Esophagus muscularis mucosa (tissue), 4 donors: ENCODE results near the gene MISP. TPM values are rescaled to one million over a fixed set of nuclear protein-coding genes. Genes with fewer than 3 reads are reported as not detected.
A peak's percentile ranks its signal among the peaks of the same experiment; 100 is the strongest.

ENCODE experiments used
- DNase-seq: peaks from one replicate; pipeline ENCODE4 v3.0.0-alpha.2; 2017; ENCODE audit errors: extremely low spot score
- H3K27ac ChIP-seq, 4 donors: fragments of 200-600 bp; sonication (generic); replicated peaks in 1 of 4; 1 replicate in 3 of 4; 2 replicates in 1 of 4; pipeline ENCODE4 v1.5.1; 2016 to 2019; ENCODE audit warnings: mild to moderate bottlenecking in 1 of 4
- H3K27me3 ChIP-seq, 4 donors: fragments of 200-600 bp; sonication (generic); one replicate each; pipeline versions ENCODE4 v1.5.1 to v1.6.0; 2016 to 2019
- H3K36me3 ChIP-seq, 4 donors: fragments of 200-600 bp; sonication (generic); one replicate each; pipeline ENCODE4 v1.5.1; 2016 to 2019
- H3K4me1 ChIP-seq, 4 donors: fragments of 200-600 bp; sonication (generic); one replicate each; pipeline ENCODE4 v1.5.1; 2016 to 2019
- H3K4me3 ChIP-seq, 4 donors: fragments of 200-600 bp; sonication (generic); 1 replicate in 2 of 4; 2 replicates in 2 of 4; pipeline ENCODE4 v1.5.1; 2016 to 2019; ENCODE audit warnings: mild to moderate bottlenecking in 4 of 4, moderate library complexity in 1 of 4
- H3K9me3 ChIP-seq, 4 donors: fragments of 200-600 bp; sonication (generic); 1 replicate in 3 of 4; 2 replicates in 1 of 4; pipeline ENCODE4 v1.5.1; 2016 to 2019
- CTCF ChIP-seq, 3 experiments: fragments of 200-600 bp in 2 of 3; fragments of 450-650 bp in 1 of 3; sonication (generic) in 2 of 3; IDR thresholded peaks; one replicate each; pipeline ENCODE4 v1.5.1; 2017 to 2019; ENCODE audit warnings: antibody characterized with exemption in 3 of 3, mild to moderate bottlenecking in 2 of 3, moderate library complexity in 1 of 3
- EP300 ChIP-seq: sonication (generic); formaldehyde crosslinking; IDR thresholded peaks from one replicate; pipeline ENCODE4 v1.6.1; 2017; ENCODE audit warnings: antibody characterized with exemption
- POLR2A ChIP-seq: fragments of 450-650 bp; IDR thresholded peaks from one replicate; pipeline ENCODE4 v1.6.1; 2017; ENCODE audit warnings: antibody characterized with exemption, moderate library complexity, mild to moderate bottlenecking, low read depth
- POLR2AphosphoS5 ChIP-seq, 2 donors: sonication (generic); formaldehyde crosslinking; IDR thresholded peaks; one replicate each; pipeline ENCODE4 v1.6.1; 2017; ENCODE audit warnings: antibody characterized with exemption in 2 of 2
- WGBS: methylation state at CpG from one replicate; pipeline ENCODE4 v1.1.5; 2018; 5-methylcytosine and 5-hydroxymethylcytosine counted together
- intact Hi-C: fragments of 100-400 bp; cut with DNase I; formaldehyde crosslinking; loops from one replicate; pipeline ENCODE4 v1.15.1; 2023
- total RNA-seq, 4 donors: library from RNA; depleted of rRNA; stranded (reverse); fragments of >200 nt; gene quantifications; one replicate each; pipeline versions ENCODE4 v1.1.0 to v1.2.1, GENCODE V29; 2016

Gene MISP
- total RNA-seq, 4 donors from 2014 or later: 2.0 TPM; not detected in 3

- 73% methylated on average over 30 of the region's 30 CpGs for WGBS
- H3K4me3 ChIP-seq: peak overlapping the region in 2 of 4 donors; percentile 17 to 18
- H3K27me3 ChIP-seq: peaks cover 0 to 21% (median 0%) of the 10 kb centered on the region in 4 donors
- no peaks in the 10 kb centered on the region for H3K9me3 ChIP-seq
- H3K27ac ChIP-seq: peak overlapping the region; percentile 6 to 61 (median 51)
- intact Hi-C loops: no loop called here
- H3K4me1 ChIP-seq: peaks cover 7 to 34% (median 16%) of the 10 kb centered on the region in 4 donors
- TF ChIP-seq EP300: no peak
- no peaks in the 10 kb centered on the region for H3K36me3 ChIP-seq
- no peak for DNase-seq
Measured at GRCh38 chr19:782878-783668, 32.2 kb downstream of the MISP start.

GRCh38 chr19:784541-784940 is 33.6 kb downstream of the MISP start:
- H3K9me3 ChIP-seq: no peaks in the 10 kb centered on the region
- no peak for DNase-seq
- whole genome bisulfite sequencing: 84% methylated on average over 10 of the region's 13 CpGs
- H3K4me3 ChIP-seq: no peak overlapping the region
- peaks cover 17 to 39% (median 26%) of the 10 kb centered on the region in 4 donors for H3K4me1 ChIP-seq
- H3K27ac ChIP-seq: peak overlapping the region in 1 of 4 donors; percentile 42
- TF ChIP-seq EP300: no peak
- TF ChIP-seq CTCF (IDR thresholded peaks at IDR 0.05): no peak
- TF ChIP-seq POLR2A: no peak
- TF ChIP-seq POLR2AphosphoS5 (IDR thresholded peaks at IDR 0.05): no peak
- H3K27me3 ChIP-seq: peaks cover 0 to 17% (median 0%) of the 10 kb centered on the region in 4 donors
- H3K36me3 ChIP-seq: no peaks in the 10 kb centered on the region
- intact Hi-C loops: no loop called here

- TF ChIP-seq CTCF (IDR thresholded peaks at IDR 0.05) (no peak), POLR2A (no peak), EP300 (no peak), POLR2AphosphoS5 (IDR thresholded peaks at IDR 0.05) (no peak)
- peak overlapping the region in 2 of 4 donors; percentile 2 to 4 for H3K27ac ChIP-seq
- WGBS: 94% methylated on average over 14 of the region's 16 CpGs
- peaks cover 16 to 50% (median 38%) of the 10 kb centered on the region in 4 donors for H3K4me1 ChIP-seq
- H3K36me3 ChIP-seq: no peaks in the 10 kb centered on the region
- DNase-seq: no peak
- no peaks in the 10 kb centered on the region for H3K27me3 ChIP-seq
- H3K4me3 ChIP-seq: no peak overlapping the region
- no peaks in the 10 kb centered on the region for H3K9me3 ChIP-seq
- intact Hi-C loops: no loop called here
Measured at GRCh38 chr19:787536-787935, 36.6 kb downstream of the MISP start.

- TF ChIP-seq POLR2AphosphoS5 (IDR thresholded peaks at IDR 0.05): no peak
- TF ChIP-seq CTCF (IDR thresholded peaks at IDR 0.05): no peak
- TF ChIP-seq POLR2A: no peak
- no peak for DNase-seq
- intact Hi-C loops: no loop called here
- Histone ChIP-seq H3K36me3 (no peaks in the 10 kb centered on the region), H3K27me3 (no peaks in the 10 kb centered on the region), H3K4me1 (peaks cover 15 to 51% (median 36%) of the 10 kb centered on the region in 4 donors), H3K27ac (peak overlapping the region; percentile 1 to 63 (median 46)), H3K9me3 (no peaks in the 10 kb centered on the region), H3K4me3 (no peak overlapping the region)
- WGBS: 51% methylated on average over 6 of the region's 11 CpGs
Measured at GRCh38 chr19:788686-788982, 37.7 kb downstream of the MISP start.

GRCh38 chr19:788983-789700 is 38.2 kb downstream of the MISP start:
- intact Hi-C loops: no loop called here
- H3K4me3 ChIP-seq: no peak overlapping the region
- WGBS: 57% methylated on average over 26 of the region's 33 CpGs
- H3K4me1 ChIP-seq: peaks cover 15 to 51% (median 34%) of the 10 kb centered on the region in 4 donors
- TF ChIP-seq POLR2AphosphoS5 (IDR thresholded peaks at IDR 0.05) (no peak), EP300 (no peak), CTCF (IDR thresholded peaks at IDR 0.05) (no peak), POLR2A (no peak)
- H3K36me3 ChIP-seq: no peaks in the 10 kb centered on the region
- H3K27me3 ChIP-seq: no peaks in the 10 kb centered on the region
- H3K27ac ChIP-seq: peak overlapping the region; percentile 1 to 63 (median 46)
- no peaks in the 10 kb centered on the region for H3K9me3 ChIP-seq
- no peak for DNase-seq
